Inflammatory macrophage treated with lipopolysaccharide for 4 hours (primary cell): ENCODE measurements around the gene SETD2.
A peak's percentile ranks its signal among the peaks of the same experiment; 100 is the strongest.

Experiments
- DNase-seq: peaks from one replicate; pipeline ENCODE4 v3.0.0-alpha.2; 2020

The SETD2 gene

GRCh38 chr3:46979958-46980497 lies 183.9 kb downstream of the SETD2 start:
- DNase-seq = no peak

GRCh38 chr3:46978985-46979944 lies 184.6 kb downstream of the SETD2 start, which contains the start of gene NBEAL2:
Gene NBEAL2 (plus strand): TSS chr3:46979666. CDS start chr3:46979862, 196 bp downstream.
- peak; percentile 99 for DNase-seq

- DNase-seq = no peak
Observed at GRCh38 chr3:46978381-46978780, 185.5 kb downstream of the SETD2 start.

GRCh38 chr3:46977811-46978195 lies 186.1 kb downstream of the SETD2 start:
- no peak for DNase-seq

GRCh38 chr3:46976326-46977190 lies 187.4 kb downstream of the SETD2 start, which contains the start of gene CCDC12:
Gene CCDC12 (minus strand): TSS chr3:46976745. CDS start chr3:46976732, 13 bp downstream.
- peak; percentile 99 for DNase-seq

GRCh38 chr3:46974421-46975171 lies 189.3 kb downstream of the SETD2 start:
- DNase-seq = peak; percentile 70

GRCh38 chr3:46972396-46972795 lies 191.5 kb downstream of the SETD2 start:
- no peak for DNase-seq

- no peak for DNase-seq
Observed at GRCh38 chr3:46971742-46972141, 192.2 kb downstream of the SETD2 start.

- no peak for DNase-seq
Observed at GRCh38 chr3:46971151-46971550, 192.8 kb downstream of the SETD2 start.

GRCh38 chr3:46970391-46971091 lies 193.4 kb downstream of the SETD2 start:
- no peak for DNase-seq

- no peak for DNase-seq
Observed at GRCh38 chr3:46968783-46969428, 195.0 kb downstream of the SETD2 start.

GRCh38 chr3:46966811-46967210 lies 197.1 kb downstream of the SETD2 start:
- no peak for DNase-seq
